RWPE1 (cell line): Measurements from ENCODE around the gene KCNH8.
"Not testable (repeated sequence)": the region's sequence is repeated elsewhere in the genome, so short reads cannot be mapped to it uniquely, and the experiment has no call there.

Source experiments
- CTCF ChIA-PET: fragments of 350-600 bp; sonication (Branson Sonifier 250); formaldehyde crosslinking; extraction: SDS; loops from one replicate; lab custom pipeline; 2021; lab: Yijun Ruan, JAX
- POLR2A ChIA-PET: fragments of 400-600 bp; formaldehyde crosslinking; extraction: SDS; loops from one replicate; lab custom pipeline; 2020; ENCODE audit warnings: antibody characterized with exemption; ENCODE audit not compliant: low non-redundant PET; lab: Yijun Ruan, JAX
- DNase-seq: peaks from one replicate; pipeline ENCODE4 v3.0.0; 2012; ENCODE audit warnings: low spot score
- H3K27ac ChIP-seq: fragments of 450-650 bp; 2 replicates; pipeline ENCODE4 v1.5.1; 2017
- TF ChIP-seq, protein P1 (sequence below): fragments of 450-650 bp; conservative IDR thresholded peaks from 2 replicates; pipeline ENCODE4 v1.5.1; 2017; ENCODE audit warnings: low read depth, mild to moderate bottlenecking

KCNH8 gene

DNA sequence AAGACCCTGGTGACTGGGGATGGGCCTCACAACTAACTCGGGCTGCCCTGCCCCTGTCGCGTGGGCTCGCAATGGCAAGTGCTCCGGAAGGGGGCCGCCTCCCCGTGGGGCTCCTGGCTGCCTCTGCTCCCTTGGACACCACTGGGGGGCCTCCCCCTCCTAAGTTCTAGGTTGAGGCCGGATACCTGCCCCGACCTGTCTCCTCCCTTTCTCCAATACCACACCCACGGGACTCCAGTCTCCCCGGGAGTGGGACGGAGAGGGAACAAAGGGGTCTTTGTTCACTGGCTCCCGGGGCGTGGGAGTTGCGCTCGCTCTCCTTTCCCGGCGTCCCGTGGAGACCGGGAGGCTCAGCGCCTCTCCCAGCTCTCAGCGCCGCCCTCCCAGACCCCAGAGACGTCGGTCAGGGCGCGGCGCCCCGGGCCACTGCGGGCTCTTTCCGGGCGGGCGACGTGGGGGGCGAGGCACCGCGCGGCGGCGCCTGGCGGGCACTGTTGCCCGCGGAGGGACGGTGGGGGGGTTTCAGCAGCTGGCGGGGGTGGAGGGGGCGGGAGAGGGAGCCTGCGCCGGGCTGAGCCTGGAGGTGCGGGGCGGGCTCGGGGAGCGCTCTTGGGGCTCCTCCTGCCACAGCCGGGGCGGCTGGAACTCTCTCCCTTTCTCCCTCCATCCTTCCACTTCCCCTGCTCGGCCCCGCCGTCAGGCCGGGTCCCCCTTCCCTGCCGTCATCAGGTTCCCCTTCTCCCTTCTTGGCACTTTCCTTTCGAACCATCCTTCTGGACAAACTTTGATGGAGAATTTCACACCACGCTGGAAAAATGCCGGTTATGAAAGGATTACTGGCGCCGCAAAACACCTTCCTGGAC, at the start of gene KCNH8:
TSS of gene KCNH8 (plus strand) at position 606 of the 863 bp plus-strand sequence. CDS start at position 816, 210 bp downstream.
- POLR2A ChIA-PET = no interaction called here
- TF ChIP-seq, protein P1, sequence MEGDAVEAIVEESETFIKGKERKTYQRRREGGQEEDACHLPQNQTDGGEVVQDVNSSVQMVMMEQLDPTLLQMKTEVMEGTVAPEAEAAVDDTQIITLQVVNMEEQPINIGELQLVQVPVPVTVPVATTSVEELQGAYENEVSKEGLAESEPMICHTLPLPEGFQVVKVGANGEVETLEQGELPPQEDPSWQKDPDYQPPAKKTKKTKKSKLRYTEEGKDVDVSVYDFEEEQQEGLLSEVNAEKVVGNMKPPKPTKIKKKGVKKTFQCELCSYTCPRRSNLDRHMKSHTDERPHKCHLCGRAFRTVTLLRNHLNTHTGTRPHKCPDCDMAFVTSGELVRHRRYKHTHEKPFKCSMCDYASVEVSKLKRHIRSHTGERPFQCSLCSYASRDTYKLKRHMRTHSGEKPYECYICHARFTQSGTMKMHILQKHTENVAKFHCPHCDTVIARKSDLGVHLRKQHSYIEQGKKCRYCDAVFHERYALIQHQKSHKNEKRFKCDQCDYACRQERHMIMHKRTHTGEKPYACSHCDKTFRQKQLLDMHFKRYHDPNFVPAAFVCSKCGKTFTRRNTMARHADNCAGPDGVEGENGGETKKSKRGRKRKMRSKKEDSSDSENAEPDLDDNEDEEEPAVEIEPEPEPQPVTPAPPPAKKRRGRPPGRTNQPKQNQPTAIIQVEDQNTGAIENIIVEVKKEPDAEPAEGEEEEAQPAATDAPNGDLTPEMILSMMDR = no peak
- no peak within 1 kb of the TSS for H3K27ac ChIP-seq
- CTCF ChIA-PET = no interaction called here
- no peak for DNase-seq

DNA sequence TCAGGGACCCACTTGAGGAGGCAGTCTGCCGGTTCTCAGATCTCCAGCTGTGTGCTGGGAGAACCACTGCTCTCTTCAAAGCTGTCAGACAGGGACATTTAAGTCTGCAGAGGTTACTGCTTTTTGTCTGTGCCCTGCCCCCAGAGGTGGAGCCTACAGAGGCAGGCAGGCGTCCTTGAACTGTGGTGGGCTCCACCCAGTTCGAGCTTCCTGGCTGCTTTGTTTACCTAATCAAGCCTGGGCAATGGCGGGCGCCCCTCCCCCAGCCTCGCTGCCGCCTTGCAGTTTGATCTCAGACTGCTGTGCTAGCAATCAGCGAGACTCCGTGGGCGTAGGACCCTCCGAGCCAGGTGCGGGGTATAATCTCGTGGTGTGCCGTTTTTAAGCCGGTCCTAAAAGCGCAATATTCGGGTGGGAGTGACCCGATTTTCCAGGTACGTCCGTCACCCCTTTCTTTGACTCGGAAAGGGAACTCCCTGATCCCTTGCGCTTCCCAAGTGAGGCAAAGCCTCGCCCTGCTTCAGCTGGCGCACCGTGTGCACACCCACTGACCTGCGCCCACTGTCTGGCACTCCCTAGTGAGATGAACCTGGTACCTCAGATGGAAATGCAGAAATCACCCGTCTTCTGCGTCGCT, 45.5 kb upstream of the KCNH8 start:
- peak overlapping the region; percentile 49 for H3K27ac ChIP-seq
- DNase-seq, POLR2A ChIA-PET: not testable (repeated sequence)
- CTCF ChIA-PET = interaction anchor here (0.5 kb wide), 1 partner anchor 572 kb away, joined by 3 read pairs; no protein-coding TSS in a partner anchor

GRCh38 chr3:19103510-19103909, 44.8 kb upstream of the KCNH8 start:
- TF ChIP-seq, protein P1 = no peak
- H3K27ac ChIP-seq = no peak overlapping the region
- ChIA-PET CTCF (no interaction called here), POLR2A (no interaction called here)
- DNase-seq = no peak

GRCh38 chr3:19104459-19104858, 43.9 kb upstream of the KCNH8 start:
- ChIA-PET POLR2A (no interaction called here), CTCF (no interaction called here)
- H3K27ac ChIP-seq = no peak overlapping the region
- no peak for DNase-seq
- TF ChIP-seq, protein P1 = no peak

DNA sequence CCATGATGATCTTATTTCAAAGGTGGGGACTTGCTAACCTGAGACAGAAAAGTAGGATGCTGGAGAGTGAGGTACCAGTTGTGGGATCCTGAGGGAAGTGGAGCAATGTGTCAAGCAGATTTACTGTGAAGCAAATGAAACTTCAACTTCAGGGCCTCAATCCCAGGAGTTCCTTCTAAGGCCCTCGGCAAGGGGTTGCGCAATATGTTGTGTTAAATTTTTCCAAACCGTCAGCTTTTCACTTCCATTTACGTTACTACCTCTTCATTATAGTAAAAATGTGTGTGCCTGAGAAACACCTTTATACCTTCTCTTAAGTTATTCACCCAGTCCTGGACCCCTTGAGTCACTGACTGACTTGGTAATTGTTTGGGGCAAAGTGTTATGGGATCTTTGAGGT, 42.5 kb upstream of the KCNH8 start:
- TF ChIP-seq, protein P1 = no peak
- POLR2A ChIA-PET = no interaction called here
- no peak overlapping the region for H3K27ac ChIP-seq
- CTCF ChIA-PET = no interaction called here
- no peak for DNase-seq

- POLR2A ChIA-PET = no interaction called here
- no peak for DNase-seq
These were observed 42.0 kb upstream of the KCNH8 start for GRCh38 chr3:19106307-19106706.

More at GRCh38 chr3:19106307-19106706, 42.0 kb upstream of the KCNH8 start:
- CTCF ChIA-PET = no interaction called here
- no peak overlapping the region for H3K27ac ChIP-seq
- TF ChIP-seq, protein P1 = no peak
